GM21390 (cell line): ENCODE data around the gene RUNX1.
"Not testable (repeated sequence)": the region's sequence is repeated elsewhere in the genome, so short reads cannot be mapped to it uniquely, and the experiment has no call there.

Experiments
- ATAC-seq: cut with Tn5 transposase; IDR thresholded peaks from one replicate; pipeline ENCODE4 v1.9.1; 2021; ENCODE audit not compliant: unreplicated experiment

RUNX1 gene

GRCh38 chr21:34994766-34995631, 54.1 kb downstream of the RUNX1 start:
- no peak for ATAC-seq

DNA sequence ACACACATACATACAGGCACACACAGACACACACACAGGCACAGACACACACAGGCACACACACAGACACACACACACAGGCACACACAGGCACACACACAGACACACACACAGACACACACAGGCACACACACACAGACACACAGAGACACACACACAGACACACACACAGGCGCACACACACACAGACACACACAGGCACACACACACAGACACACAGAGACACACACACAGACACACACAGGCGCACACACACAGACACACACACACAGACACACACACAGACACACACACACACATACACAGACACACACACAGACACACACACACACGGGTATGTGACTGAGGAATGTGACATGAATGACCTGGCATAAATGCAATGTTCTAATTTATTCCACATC, 55.6 kb downstream of the RUNX1 start:
- not testable (repeated sequence) for ATAC-seq

DNA sequence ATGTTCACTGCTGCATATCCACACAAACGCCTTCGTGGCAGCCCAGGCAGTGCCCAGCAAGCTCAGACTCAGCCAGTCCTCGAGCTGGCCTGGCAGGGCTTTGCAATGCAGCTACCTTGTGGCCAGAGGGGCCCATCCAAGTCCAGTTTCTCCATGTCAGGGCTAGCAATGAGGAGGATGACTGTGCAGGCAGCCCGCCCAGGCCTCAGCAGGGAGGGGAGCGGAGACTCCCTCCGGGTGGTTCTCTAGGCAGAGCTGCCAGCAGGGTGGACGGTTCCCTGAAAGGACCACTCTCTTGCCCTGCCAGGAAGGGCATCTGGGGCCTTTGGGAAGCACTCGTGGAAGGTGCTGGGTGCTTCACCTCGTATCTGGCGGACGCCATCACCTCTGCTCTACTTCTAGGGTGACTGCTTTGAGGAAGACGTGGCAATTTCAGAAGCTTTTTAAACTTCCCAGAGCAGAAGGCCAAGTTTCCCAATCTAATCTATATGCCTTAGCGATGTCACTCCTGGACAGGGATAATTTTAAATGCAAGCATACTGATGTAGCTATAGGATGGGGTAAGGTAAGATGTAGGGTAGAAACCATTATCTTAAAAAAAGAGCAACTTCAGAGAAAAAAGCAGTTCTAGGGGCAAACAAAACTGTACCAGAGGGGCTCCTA, 56.2 kb downstream of the RUNX1 start:
- no peak for ATAC-seq

DNA sequence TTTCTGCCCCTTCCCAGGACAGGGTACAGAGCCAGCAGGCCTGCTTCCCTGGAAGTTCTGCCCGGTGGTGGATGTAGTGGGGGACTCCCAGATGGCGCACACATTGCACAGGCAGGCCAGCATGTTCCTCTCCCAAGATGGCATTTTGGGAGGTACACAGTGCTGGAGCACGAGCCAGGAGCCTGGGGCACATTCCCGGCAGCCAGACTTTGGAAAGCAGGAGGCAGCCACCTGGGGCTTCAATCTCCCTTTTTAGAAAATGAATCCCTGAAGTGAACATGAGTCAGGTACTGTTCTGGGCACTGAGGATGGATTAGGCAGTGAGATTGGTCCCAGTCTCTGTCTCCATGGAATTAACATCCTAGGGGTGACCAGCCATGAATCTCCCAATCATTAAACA, 56.9 kb downstream of the RUNX1 start:
- ATAC-seq = no peak

DNA sequence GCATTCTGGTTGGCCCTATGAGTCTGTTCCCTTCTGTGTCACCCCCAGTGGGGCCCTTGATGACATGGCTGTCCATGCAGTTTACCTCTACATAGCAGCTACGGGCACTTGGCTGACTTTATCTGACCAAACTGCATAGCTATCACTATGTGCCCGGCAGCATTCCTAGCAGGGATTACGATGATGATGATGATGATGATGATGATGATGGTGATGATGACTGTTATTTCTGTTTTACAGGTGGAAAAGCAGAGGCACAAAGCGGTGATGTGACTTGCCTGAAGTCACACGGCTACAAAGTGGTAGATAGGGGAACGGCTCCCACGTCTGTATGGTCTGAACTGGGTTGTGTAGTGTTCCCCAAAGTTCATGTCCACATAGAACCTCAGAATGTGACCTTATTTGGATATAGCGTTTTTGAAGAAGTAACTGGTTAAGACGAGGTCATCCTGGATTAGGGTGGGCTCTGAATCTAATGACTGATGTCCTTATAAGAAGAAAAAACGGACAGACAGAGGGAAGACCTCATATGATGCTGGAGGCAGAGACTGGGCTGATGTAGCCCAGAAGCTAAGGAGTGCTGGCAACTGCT, 57.6 kb downstream of the RUNX1 start:
- no peak for ATAC-seq

DNA sequence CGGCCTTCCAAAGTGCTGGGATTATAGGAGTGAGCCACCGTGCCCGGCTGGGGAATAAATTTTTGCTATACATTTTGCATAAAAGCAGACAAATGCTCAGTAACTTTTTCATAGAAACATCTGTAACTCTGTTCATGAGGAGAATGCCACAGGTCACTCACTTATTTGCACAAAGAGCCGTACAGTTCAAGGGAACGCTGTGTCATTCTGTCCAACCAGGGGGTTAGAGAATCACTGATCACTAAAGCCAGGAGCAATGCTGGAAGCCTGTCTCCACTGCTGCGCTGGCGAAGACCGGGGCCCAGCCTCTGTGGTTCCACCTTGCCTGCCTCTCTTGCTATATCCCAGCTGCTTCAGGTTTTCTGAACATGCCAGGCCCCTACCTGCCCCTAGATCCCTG, 58.3 kb downstream of the RUNX1 start:
- no peak for ATAC-seq

GRCh38 chr21:34989337-34990151, 59.6 kb downstream of the RUNX1 start:
- ATAC-seq = no peak

DNA sequence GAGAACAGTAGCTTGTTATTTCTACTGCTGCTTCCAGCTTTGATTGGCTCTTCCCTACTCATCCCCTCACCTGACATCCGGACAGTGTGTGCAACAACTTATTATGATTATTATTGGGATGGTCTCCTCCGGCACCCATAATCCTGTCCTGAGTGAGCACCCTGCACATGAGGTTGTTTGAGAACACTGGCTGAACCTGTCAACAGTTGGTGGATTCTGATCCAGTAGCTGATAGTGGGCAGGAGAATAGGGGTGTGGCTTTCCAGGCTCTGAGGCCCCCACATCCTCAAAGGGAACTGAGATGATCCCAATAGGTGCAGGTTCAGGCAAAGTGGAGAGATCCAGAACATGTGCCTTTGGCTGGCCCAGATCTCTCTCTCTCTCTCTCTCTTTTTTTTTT, 60.5 kb downstream of the RUNX1 start:
- ATAC-seq = no peak

- ATAC-seq = no peak
Measured at GRCh38 chr21:34988139-34988538, 61.0 kb downstream of the RUNX1 start.

GRCh38 chr21:34987501-34988072, 61.5 kb downstream of the RUNX1 start:
- ATAC-seq = no peak

- ATAC-seq = peak; percentile 47
Measured at GRCh38 chr21:34986561-34987500, 62.3 kb downstream of the RUNX1 start.

DNA sequence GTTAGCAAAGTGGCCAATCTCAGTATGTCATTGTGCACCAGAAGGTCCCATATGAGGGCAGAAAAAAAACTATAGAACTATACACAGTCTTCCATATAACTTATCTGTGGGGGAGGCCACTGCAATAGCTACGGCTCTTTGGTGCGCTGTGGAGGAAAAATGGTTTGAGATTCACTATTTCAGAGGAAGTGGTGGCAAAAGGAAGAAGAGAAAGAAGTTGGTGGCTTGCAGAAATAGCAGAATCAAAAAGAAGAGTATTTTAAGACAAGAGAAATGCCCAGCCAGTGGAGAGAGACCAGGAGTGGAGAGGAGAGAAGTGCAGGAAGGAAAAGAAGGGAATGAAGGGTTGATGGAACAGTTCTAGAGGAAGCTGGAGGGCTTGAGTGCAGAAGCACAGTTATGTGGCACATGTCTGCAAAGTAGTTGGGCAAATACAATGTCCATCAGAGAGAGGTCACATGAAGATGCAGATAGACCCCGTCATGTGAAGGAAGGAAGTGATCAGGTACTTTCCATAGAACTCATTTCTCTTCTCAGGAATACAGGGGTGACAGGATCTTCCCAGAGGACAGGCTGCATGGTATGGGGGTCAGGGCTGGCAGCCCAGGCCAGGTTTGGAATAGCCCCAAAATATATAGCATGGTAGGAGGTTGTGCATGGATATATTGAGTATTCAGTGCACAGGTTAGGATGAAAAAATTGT, 64.6 kb downstream of the RUNX1 start:
- no peak for ATAC-seq

DNA sequence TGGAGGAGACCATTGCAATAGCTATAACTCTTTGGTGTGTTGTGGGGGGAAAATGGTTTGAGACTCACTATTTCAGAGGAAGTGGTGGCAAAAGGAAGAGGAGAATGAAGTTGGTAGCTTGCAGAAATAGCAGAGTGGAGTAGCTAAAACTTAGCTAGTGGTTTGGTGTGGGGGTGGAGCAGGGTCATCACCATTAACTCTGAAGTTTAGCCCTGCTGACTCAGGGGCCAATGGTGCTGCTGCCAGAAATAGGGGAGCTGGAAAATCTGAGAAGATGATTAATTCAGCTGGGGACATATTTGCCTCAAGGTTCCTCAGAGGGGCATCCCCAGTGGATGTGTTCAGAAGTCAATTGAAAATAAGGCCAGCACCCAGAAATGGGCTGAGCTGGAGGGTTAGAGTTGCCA, 65.4 kb downstream of the RUNX1 start:
- ATAC-seq = no peak

GRCh38 chr21:34981791-34982190, 67.3 kb downstream of the RUNX1 start:
- no peak for ATAC-seq

DNA sequence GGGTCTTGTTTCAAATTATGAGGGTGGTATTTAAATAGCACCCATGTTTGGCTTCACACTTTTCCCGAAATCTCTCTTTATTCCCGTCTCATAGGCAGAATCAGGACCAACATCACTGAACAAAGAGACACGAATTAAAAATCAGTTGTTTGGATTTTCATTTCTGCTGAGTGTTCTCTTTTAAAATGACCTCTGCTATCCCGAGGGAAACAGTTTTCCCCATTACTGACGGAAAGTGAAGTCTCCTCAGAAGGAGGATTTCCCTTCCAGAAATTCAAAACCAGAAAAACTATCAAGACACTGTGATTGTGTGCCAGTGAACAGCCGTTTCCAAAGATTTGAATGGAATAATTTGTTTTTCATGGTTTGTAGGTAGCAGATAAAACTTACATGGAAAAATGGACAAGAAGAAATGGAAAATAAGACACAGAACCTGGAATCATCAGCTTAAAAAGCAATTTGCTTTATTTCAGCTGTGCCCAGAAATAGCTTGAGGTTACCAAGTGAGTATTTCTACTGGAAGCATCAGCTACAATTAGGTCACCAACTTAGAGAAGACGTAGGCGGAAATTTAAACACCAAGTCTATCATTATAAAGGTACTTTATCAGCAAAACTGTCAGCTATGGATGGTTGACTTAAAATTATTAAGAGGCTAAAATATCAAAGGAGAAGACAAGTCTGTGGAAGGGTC, 68.5 kb downstream of the RUNX1 start:
- no peak for ATAC-seq

- ATAC-seq = no peak
Measured at GRCh38 chr21:34979383-34979782, 69.7 kb downstream of the RUNX1 start.

GRCh38 chr21:34977333-34977732, 71.8 kb downstream of the RUNX1 start:
- ATAC-seq = no peak

- peak; percentile 88 for ATAC-seq
Measured at GRCh38 chr21:34974162-34974981, 74.7 kb downstream of the RUNX1 start.
